Type B pancreatic cell (in vitro differentiated cells): ENCODE measurements around the gene CCDC158. TPM values are rescaled to one million over a fixed set of nuclear protein-coding genes. Genes with fewer than 3 reads are reported as not detected.
A peak's percentile ranks its signal among the peaks of the same experiment; 100 is the strongest.

ENCODE experiments used
- DNase-seq: peaks from one replicate; pipeline ENCODE4 v3.0.0; 2021; ENCODE audit warnings: mixed read lengths; ENCODE audit not compliant: unreplicated experiment; ENCODE audit errors: extremely low spot score
- H3K27ac Mint-ChIP-seq: 2 replicates; pipeline ENCODE4 v1.8.0; 2021; ENCODE audit warnings: mild to moderate bottlenecking, mixed read lengths
- H3K27me3 Mint-ChIP-seq: 2 replicates; pipeline ENCODE4 v1.8.0; 2021; ENCODE audit warnings: mixed read lengths
- H3K36me3 Mint-ChIP-seq: 2 replicates; pipeline ENCODE4 v1.8.0; 2021; ENCODE audit warnings: mixed read lengths
- H3K4me1 Mint-ChIP-seq: one replicate; pipeline ENCODE4 v1.8.0; 2021; ENCODE audit warnings: mixed read lengths; ENCODE audit not compliant: unreplicated experiment
- H3K4me3 Mint-ChIP-seq: 2 replicates; pipeline ENCODE4 v1.8.0; 2021; ENCODE audit warnings: mild to moderate bottlenecking, mixed read lengths
- H3K9me3 Mint-ChIP-seq: 2 replicates; pipeline ENCODE4 v1.8.0; 2021; ENCODE audit warnings: mixed read lengths
- CTCF ChIP-seq: fragments of 200-600 bp; sonication (generic); conservative IDR thresholded peaks from 2 replicates; pipeline ENCODE4 v1.5.0; 2021; ENCODE audit warnings: antibody characterized with exemption, mild to moderate bottlenecking
- total RNA-seq: library from RNA; stranded (reverse); gene quantifications from 2 replicates; pipeline ENCODE4 v1.2.1, GENCODE V29; 2021; ENCODE audit warnings: low replicate concordance

The CCDC158 gene
- total RNA-seq, 1 donor from 2014 or later: not detected

DNA sequence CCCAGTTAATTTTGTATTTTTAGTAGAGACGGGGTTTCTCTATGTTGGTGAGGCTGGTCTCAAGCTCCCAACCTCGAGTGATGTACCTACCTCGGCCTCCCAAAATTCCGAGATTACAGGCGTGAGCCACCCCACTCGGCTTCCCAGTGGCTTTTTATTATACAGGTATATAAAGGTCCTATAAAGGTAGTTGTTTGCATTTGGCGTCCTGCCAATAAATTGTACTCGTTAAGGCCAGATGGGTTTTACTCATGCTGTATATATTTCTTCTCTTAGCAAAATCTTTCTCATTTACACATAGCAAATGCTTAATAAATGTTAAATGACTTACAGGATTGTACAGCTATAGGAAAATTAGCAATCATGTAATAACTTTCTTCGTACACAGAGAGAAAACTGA lies 20.9 kb upstream of the CCDC158 start:
- H3K27me3 Mint-ChIP-seq: no peaks in the 10 kb centered on the region
- no peak overlapping the region for H3K4me3 Mint-ChIP-seq
- peaks cover 12% of the 10 kb centered on the region for H3K4me1 Mint-ChIP-seq
- no peak overlapping the region for H3K27ac Mint-ChIP-seq
- DNase-seq: no peak
- H3K9me3 Mint-ChIP-seq: peaks cover 11% of the 10 kb centered on the region
- H3K36me3 Mint-ChIP-seq: peaks cover 8% of the 10 kb centered on the region
- TF ChIP-seq CTCF: no peak

GRCh38 chr4:76439491-76439890 lies 18.6 kb upstream of the CCDC158 start:
- Mint-ChIP-seq H3K27me3 (peaks cover 3% of the 10 kb centered on the region), H3K4me1 (peaks cover 19% of the 10 kb centered on the region), H3K27ac (no peak overlapping the region), H3K9me3 (peaks cover 11% of the 10 kb centered on the region), H3K4me3 (no peak overlapping the region), H3K36me3 (peaks cover 4% of the 10 kb centered on the region)
- TF ChIP-seq CTCF: no peak
- DNase-seq: no peak

- H3K27me3 Mint-ChIP-seq: peaks cover 3% of the 10 kb centered on the region
- no peak for DNase-seq
- peaks cover 7% of the 10 kb centered on the region for H3K9me3 Mint-ChIP-seq
- peak; percentile 41 for TF ChIP-seq CTCF
- H3K27ac Mint-ChIP-seq: peak overlapping the region; percentile 81
- H3K4me1 Mint-ChIP-seq: peaks cover 26% of the 10 kb centered on the region
- peak overlapping the region; percentile 82 for H3K4me3 Mint-ChIP-seq
- H3K36me3 Mint-ChIP-seq: no peaks in the 10 kb centered on the region
Measured at GRCh38 chr4:76435528-76436319, 14.8 kb upstream of the CCDC158 start.

GRCh38 chr4:76434901-76435527 lies 14.1 kb upstream of the CCDC158 start, which contains the start of gene SHROOM3:
Gene SHROOM3, plus strand, starts transcription at chr4:76435229. Its CDS starts 824 bp downstream, at chr4:76436053.
- Mint-ChIP-seq H3K9me3 (peaks cover 7% of the 10 kb centered on the region), H3K36me3 (no peaks in the 10 kb centered on the region), H3K4me3 (peak within 1 kb of the TSS; percentile 82), H3K4me1 (peaks cover 26% of the 10 kb centered on the region), H3K27me3 (peaks cover 3% of the 10 kb centered on the region), H3K27ac (peak within 1 kb of the TSS; percentile 81)
- no peak for DNase-seq
- no peak for TF ChIP-seq CTCF

DNA sequence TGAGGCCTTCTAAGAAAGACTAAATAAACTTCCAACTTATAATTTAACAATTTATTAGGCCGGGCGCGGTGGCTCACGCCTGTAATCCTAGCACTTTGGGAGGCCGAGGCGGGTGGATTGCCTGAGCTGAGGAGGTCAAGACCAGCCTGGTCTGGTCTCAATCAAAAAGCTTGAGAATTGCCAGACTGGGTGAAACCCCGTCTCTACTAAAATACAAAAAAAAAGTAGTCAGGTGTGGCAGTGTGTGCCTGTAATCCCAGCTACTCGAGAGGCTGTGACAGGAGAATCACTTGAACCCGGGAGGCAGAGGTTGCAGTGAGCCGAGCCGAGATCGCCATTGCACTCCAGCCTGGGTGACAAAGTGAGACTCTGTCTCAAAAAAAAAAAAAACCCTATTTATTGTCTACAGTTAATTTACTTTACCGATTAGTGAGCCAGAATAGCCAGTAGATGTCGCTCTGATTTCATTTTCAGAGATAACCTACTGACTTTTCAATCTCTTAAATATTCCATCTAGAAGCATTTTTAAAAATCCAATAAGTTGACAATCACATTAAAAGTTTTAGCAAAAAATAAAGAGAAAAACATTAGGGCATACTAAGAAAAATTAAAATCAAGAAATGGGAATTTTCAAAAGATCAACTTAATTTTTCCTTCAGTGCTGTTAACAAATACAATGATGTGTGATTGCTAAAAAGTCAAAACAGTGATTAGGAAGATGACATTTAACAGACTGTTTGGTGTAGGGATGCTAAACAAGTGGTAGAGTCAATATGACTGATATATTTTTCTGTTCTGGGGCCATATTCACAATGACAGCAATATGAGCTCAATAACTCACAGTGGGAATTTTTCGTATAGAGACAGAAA lies 9.8 kb upstream of the CCDC158 start:
- no peak overlapping the region for H3K4me3 Mint-ChIP-seq
- DNase-seq: no peak

More for the DNA sequence above, 9.8 kb upstream of the CCDC158 start:
- peak; percentile 93 for TF ChIP-seq CTCF
- no peak overlapping the region for H3K27ac Mint-ChIP-seq
- no peaks in the 10 kb centered on the region for H3K9me3 Mint-ChIP-seq
- peaks cover 3% of the 10 kb centered on the region for H3K27me3 Mint-ChIP-seq
- peaks cover 23% of the 10 kb centered on the region for H3K4me1 Mint-ChIP-seq
- no peaks in the 10 kb centered on the region for H3K36me3 Mint-ChIP-seq
